Esophagus squamous epithelium (tissue), 4 donors: ENCODE data around the gene CDC6.

Source experiments
- POLR2A ChIP-seq, 4 donors: fragments of 450-650 bp; IDR thresholded peaks; one replicate each; pipeline ENCODE4 v1.6.1; 2017; ENCODE audit warnings: antibody characterized with exemption in 4 of 4, mild to moderate bottlenecking in 4 of 4, moderate library complexity in 3 of 4
- TF ChIP-seq, protein P1 (sequence below), 6 experiments: fragments of 450-650 bp in 4 of 6; fragments of 200-600 bp in 2 of 6; sonication (generic) in 2 of 6; IDR thresholded peaks; one replicate each; pipeline ENCODE4 v1.5.1; 2016 to 2019; ENCODE audit warnings: antibody characterized with exemption in 6 of 6, mild to moderate bottlenecking in 4 of 6, moderate library complexity in 4 of 6

DNA sequence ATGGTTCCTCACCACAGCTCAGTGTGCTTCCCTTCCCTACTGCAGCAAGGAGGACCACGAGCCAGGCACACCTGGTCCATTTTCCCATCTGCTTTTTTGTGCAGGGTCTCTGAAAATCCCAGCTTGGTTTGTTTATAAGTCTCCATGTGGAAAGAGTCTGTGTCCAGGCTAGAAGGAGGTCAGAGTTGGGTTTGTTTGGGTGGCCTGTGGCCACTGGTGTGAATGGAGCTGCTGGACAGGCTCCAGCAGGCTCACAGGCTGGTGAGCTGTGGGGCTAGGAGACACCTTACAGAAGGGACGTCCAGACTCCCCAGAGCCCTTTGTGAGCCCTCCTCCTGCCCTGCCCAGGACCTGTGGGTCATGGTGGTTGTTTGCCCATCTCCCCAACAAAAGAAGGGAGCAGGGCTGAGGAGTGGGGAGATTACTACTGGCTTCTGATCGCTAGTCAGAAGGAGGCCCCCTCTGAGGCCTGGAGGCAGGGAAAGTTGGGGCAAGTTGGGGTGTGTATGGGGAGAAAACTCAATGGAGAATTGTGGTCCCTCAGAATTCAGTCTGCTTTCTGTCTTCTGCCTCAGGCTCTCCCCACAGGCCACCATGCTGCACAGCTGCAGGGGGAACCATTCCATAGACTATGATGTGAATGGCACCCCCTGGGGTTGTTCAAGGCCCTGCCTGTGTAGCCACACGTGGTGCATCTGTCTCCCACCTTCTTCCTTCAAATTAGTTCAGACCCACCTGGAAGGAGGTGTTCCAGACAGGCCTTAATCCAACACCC, 25.4 kb downstream of the CDC6 start:
- TF ChIP-seq, protein P1, sequence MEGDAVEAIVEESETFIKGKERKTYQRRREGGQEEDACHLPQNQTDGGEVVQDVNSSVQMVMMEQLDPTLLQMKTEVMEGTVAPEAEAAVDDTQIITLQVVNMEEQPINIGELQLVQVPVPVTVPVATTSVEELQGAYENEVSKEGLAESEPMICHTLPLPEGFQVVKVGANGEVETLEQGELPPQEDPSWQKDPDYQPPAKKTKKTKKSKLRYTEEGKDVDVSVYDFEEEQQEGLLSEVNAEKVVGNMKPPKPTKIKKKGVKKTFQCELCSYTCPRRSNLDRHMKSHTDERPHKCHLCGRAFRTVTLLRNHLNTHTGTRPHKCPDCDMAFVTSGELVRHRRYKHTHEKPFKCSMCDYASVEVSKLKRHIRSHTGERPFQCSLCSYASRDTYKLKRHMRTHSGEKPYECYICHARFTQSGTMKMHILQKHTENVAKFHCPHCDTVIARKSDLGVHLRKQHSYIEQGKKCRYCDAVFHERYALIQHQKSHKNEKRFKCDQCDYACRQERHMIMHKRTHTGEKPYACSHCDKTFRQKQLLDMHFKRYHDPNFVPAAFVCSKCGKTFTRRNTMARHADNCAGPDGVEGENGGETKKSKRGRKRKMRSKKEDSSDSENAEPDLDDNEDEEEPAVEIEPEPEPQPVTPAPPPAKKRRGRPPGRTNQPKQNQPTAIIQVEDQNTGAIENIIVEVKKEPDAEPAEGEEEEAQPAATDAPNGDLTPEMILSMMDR (IDR thresholded peaks at IDR 0.05), result no peak
- TF ChIP-seq POLR2A (IDR thresholded peaks at IDR 0.05), result no peak
